Fibroblast of the aortic adventitia (primary cell): Measurements from ENCODE around the gene LEFTY2. TPM values are rescaled to one million over a fixed set of nuclear protein-coding genes. Genes with fewer than 3 reads are reported as not detected.

ENCODE experiments used
- DNase-seq: peaks from one replicate; pipeline ENCODE4 v3.0.0-alpha.2; 2010; ENCODE audit warnings: low read depth
- H3K4me3 ChIP-seq: 2 replicates; pipeline ENCODE4 v1.5.1; 2011; ENCODE audit warnings: low read depth, mild to moderate bottlenecking, control low read depth, low read length, moderate library complexity
- total RNA-seq: library from RNA; depleted of rRNA; stranded (reverse); fragments of >200 nt; gene quantifications from 2 replicates; pipeline ENCODE4 v1.2.3, GENCODE V29; 2012; ENCODE audit warnings: low replicate concordance
- TF ChIP-seq, protein P1 (sequence below): IDR thresholded peaks from 2 replicates; pipeline ENCODE4 v1.5.1; 2011; ENCODE audit warnings: mild to moderate bottlenecking, low read length, control low read depth, inconsistent platforms; ENCODE audit not compliant: insufficient read depth

LEFTY2 gene, protein sequence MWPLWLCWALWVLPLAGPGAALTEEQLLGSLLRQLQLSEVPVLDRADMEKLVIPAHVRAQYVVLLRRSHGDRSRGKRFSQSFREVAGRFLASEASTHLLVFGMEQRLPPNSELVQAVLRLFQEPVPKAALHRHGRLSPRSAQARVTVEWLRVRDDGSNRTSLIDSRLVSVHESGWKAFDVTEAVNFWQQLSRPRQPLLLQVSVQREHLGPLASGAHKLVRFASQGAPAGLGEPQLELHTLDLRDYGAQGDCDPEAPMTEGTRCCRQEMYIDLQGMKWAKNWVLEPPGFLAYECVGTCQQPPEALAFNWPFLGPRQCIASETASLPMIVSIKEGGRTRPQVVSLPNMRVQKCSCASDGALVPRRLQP
- total RNA-seq, result 0.09 TPM in 1 of 2 replicates, not detected in the other

DNA sequence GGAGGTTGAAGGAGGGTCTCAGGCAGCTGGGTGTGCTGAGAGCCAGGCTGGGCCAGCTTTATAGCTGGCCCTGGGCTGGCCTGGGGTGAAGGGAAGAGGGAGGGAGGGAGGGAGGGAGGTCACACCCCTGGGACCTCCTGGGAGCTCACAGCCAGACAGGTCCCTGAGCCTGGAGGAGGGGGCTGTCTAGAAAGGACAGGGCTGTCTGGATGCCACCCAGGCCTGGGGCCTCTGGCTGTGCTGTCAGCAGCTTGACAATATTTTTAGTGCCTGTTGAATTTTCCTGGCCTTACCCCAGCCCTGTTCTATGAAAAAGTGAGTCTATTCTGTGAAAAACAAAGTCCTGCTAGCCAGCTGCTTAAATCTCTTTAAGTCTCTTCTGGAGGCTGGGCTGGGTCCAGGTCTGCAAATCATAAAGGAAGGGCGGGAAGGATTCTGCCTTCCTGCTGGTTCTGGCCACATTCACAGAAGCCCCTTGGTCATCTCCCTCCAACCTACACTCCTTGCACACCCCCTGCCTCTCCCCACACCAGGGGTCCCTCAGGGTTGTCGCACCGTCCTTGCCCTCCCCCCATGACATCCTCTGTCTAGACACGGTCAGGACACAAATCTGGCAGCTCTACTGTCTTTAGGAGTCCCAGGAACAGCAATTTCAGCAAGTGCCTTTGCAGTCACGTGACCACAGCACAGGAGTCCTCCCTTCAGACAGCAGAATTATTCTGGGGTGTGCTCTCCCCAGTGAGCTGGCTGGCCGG lies at the start of gene LEFTY2:
TSS of gene LEFTY2 (minus strand) at position 34 of the 755 bp plus-strand sequence. CDS start 80 bp downstream, outside the sequence.
- H3K4me3 ChIP-seq, result no peak within 1 kb of the TSS
- DNase-seq, result no peak
- TF ChIP-seq, protein P1, sequence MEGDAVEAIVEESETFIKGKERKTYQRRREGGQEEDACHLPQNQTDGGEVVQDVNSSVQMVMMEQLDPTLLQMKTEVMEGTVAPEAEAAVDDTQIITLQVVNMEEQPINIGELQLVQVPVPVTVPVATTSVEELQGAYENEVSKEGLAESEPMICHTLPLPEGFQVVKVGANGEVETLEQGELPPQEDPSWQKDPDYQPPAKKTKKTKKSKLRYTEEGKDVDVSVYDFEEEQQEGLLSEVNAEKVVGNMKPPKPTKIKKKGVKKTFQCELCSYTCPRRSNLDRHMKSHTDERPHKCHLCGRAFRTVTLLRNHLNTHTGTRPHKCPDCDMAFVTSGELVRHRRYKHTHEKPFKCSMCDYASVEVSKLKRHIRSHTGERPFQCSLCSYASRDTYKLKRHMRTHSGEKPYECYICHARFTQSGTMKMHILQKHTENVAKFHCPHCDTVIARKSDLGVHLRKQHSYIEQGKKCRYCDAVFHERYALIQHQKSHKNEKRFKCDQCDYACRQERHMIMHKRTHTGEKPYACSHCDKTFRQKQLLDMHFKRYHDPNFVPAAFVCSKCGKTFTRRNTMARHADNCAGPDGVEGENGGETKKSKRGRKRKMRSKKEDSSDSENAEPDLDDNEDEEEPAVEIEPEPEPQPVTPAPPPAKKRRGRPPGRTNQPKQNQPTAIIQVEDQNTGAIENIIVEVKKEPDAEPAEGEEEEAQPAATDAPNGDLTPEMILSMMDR, result no peak

GRCh38 chr1:225987491-225988316 lies 46.7 kb upstream of the LEFTY2 start:
- DNase-seq, result peak; percentile 77

DNA sequence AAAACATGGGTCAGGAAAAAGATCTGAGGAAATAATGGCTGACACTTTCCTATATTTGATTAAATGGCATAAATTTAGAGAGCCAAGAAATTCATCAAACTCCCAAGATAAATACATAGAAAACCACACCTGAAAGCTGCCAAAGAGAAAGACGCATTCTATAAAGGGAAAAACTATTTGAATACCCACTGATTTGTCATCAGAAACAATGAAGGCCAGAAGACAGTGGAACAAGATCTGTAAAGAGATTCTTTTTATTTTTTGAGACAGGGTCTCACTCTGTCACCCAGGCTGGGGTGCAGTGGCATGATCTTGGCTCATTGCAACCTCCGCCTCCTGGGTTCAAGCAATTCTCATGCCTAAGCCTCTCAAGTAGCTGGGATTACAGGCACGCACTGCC lies 40.7 kb upstream of the LEFTY2 start:
- TF ChIP-seq, protein P1, result no peak
- H3K4me3 ChIP-seq, result no peak overlapping the region
- DNase-seq, result no peak

More at GRCh38 chr1:225987491-225988316, 46.7 kb upstream of the LEFTY2 start:
- TF ChIP-seq, protein P1, result peak; percentile 75
- no peak overlapping the region for H3K4me3 ChIP-seq

DNA sequence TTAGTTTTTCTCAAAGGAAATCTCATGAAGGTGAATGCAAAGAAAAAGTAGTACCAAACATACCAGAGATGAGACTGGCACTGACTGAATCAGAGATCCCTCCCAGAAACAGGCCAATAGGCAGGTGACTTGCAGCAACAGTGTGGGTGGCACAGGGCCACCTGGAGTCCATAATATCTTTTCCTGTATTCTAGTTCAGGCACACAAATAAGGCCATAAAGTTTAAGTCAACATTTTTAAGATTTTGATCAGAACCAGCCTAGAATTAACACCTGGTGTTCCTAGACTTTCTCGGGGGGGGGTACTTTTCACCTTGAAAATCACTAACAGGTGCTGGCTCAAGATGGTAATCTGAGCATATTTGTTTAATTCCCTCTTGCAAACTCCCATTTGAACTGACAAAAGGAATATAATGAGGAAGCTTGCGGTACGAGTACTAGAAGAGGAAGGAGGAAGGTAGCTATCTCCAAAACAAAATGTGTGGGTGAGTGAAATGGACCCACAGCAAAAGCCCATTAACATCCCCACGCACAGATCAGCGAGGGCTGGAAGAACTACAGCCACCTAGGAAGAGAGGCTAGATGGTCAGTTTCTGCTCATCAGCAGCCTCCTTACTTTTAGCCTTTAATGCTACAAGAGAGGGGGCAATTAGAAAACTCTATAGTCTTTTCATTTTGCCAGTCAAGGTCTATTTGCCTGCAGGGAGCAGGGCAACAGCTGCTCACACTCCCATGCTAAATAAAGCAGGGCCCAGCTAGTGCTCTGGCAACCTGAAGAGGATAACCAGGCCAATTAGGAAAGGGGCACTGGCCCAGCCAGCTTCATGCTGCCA lies 39.2 kb upstream of the LEFTY2 start:
- TF ChIP-seq, protein P1, result no peak
- DNase-seq, result no peak
- H3K4me3 ChIP-seq, result no peak overlapping the region

GRCh38 chr1:225979421-225979820 lies 38.4 kb upstream of the LEFTY2 start:
- TF ChIP-seq, protein P1, result no peak
- no peak for DNase-seq
- H3K4me3 ChIP-seq, result no peak overlapping the region
